ENCODE measurements around the gene RANBP3.
A peak's percentile ranks its signal among the peaks of the same experiment; 100 is the strongest.

The RANBP3 gene

DNA sequence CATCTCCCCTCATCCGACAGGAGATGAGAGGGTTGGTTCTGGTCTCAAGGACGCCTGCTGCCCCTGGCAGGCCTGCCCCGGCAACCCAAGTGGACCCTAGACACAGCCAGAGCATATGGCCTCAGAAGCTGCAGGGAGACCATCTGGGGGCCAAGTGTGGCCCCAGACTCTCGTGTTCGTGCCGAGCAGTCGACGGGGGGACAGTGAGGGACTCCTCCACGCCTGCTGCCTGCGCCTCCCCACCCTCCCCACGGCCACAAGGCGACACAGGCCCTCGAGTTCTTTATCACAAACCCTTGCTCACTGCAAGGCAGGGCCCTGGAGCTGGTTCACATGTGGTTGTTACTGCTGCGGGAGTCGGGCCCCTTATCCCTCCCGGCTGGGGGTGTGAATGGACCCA lies 54.6 kb downstream of the RANBP3 start:
- no peak for DNase-seq

DNA sequence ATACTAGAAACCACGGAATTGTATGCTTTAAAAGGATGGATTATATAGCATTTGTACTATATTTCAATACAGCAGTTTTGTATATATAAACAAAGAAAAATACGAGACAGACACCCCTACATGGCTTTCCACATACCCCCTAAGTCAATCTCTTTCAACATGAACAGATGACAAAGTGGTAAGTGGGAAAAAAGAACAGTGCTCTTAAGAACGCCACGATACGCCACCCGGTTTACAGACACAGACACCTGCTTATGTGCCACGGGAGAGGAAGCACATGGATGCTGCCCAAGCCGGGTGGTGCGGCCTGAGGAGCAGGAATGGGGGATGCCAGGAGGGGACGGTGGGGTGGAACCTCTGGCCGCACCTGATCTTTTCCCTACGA lies 55.8 kb downstream of the RANBP3 start:
- DNase-seq = no peak

DNA sequence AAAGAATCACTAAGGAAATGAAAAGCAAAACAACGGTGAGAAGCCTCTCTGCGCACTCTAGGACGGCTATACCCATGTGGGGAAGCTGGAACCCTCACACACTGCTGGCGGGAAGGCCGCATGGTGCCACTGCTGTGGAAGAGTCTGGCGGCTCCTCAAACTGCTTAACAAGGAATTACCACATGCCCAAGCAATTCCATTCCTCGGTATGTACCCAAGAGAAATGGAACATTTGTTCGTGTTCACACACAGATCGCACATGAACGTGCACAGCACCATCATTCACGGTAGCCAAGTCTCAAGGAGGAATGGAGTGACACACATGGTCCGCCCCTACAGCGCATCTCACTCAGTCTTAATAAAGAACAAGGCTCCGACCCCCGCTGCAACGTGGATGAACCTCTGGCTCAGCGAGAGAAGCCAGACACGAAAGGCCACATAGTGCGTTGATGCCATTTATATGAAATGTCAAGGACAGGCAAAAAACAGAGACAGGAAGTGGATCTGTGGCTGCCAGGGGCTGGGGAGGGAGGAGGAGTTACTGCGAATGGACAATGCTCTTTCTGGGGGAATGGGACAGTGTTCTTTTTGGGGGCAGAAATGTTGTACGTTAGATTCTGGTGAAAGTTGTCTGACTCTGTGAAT lies 56.3 kb downstream of the RANBP3 start:
- DNase-seq = no peak

DNA sequence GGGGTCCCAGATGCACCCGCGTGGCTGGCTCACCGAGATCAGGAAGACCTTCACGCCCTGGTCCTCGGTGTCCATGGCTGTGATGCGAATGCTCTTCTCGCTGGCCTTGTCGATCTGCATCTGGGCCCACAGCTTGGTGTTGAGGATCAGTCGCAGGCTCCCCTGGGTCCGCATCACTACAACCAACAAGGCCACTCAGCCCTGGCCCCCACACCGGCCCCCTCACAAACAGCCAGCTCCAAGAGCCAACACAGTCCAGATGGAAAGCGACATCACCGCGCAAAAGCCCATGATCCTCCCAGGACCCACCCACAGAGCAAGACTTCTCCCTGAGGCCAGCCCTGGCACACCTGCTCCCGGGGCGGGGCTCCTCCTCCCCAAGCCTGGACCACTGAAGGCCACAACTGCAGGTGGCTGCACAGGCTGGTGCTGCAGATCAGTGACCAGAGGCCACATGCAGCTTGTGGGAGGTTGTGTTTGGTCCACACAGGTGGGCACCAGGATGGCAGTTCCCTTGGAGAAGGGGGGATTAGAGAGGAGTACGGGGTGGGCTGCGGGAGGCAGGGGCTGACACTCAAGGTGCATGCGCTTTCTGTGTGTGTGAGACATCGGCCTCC lies 59.4 kb downstream of the RANBP3 start:
- no peak for DNase-seq

GRCh38 chr19:5917431-5918107 lies 60.4 kb downstream of the RANBP3 start:
- no peak for DNase-seq

GRCh38 chr19:5916181-5916708 lies 61.7 kb downstream of the RANBP3 start:
- no peak for DNase-seq

DNA sequence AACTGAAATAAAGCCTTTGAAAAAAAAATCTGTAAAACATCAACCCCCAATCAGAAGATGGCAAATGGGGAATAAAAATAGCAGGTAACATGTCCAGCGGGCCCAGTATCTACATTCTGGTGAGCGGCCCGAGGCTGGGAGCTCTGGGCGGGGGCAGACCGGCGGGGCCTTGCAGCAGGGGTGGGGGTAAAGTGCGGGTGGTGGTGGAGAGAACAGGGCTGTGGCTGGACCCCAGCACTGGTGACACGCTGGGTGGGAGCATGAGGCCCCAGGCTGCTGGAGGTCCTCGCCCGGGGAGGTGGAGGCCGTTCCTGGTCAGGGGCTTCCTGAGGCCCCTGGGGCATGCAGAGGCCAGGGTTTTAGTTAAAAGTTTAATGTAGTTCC lies 62.2 kb downstream of the RANBP3 start:
- no peak for DNase-seq

DNA sequence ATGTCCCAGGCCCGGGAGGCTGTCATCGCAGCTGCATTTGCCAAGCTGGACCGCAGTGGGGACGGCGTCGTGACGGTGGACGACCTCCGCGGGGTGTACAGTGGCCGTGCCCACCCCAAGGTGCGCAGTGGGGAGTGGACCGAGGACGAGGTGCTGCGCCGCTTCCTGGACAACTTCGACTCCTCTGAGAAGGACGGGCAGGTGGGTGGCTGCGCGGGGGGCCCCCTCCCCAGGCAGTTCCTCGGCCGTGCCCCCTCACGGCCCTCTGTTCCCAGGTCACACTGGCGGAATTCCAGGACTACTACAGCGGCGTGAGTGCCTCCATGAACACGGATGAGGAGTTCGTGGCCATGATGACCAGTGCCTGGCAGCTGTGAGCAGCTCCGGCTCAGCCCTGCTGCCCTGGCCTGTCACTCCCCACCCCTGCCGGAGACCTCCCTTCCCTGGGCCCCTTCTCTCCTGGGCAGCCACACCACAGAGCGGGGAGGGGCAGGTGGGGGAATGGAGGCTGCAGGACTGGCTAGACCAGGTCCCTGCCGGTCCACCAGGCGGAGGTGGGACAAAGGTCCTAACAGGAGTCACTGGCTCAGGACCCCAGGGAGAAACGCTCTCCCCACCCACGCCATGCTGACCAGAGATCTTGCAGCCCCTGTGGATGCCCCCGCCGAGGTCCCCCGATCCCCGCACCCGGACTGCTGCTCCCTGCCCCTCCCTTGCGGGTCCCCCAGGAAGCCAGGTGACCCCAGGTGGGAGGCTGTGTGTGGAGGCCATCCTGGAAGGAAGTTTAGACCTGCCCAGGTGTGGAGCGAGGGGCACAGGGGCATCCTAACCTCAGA lies 62.8 kb downstream of the RANBP3 start:
- DNase-seq = no peak

DNA sequence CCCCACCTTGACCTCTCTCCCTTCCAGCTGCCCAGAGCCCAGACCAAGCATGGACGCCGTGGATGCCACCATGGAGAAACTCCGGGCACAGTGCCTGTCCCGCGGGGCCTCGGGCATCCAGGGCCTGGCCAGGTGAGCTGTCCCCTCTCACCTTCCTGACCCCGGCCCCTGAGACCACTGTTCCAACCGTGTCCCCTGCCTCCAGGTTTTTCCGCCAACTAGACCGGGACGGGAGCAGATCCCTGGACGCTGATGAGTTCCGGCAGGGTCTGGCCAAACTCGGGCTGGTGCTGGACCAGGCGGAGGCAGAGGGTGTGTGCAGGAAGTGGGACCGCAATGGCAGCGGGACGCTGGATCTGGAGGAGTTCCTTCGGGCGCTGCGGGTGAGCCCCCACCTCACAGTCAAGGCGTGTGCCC lies 63.6 kb downstream of the RANBP3 start:
- no peak for DNase-seq

DNA sequence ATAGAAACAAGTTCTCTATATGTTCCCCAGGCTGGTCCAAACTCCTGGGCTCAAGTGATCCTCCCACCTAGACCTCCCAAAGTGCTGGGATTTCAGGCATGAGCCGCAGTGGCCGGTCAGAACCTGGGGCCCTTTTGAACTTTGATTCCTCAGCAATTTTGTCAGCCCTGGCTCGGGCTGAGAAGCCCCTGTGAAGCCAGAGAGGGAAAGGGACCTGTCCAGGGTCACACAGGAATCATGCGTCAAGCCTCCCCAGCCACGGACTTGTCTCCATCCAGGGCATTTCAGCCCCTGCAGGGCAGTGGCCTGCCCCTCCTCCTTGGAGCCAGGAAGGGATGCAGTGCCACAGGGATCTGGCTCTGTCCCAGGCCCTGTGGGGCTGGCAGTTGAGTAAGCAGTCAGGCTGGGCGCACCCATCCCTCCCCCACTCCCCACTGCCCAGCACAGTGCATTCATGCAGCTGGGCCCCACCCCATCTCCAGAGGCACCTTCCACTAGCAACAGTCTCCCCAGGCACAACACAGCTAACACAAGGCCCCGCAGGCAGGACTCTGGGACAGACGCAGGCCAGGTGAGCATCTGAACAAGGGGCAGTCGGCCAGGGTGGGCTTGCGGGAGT lies 64.1 kb downstream of the RANBP3 start, which contains the start of gene CAPS:
Gene CAPS, plus strand, starts transcription at position 516 of the 619 bp plus-strand sequence. CDS start 153 bp downstream, outside the sequence.
- no peak for DNase-seq

- no peak for DNase-seq
Observed at GRCh38 chr19:5911366-5911765, 66.6 kb downstream of the RANBP3 start.

- no peak for DNase-seq
Observed at GRCh38 chr19:5910638-5910907, 67.4 kb downstream of the RANBP3 start.

DNA sequence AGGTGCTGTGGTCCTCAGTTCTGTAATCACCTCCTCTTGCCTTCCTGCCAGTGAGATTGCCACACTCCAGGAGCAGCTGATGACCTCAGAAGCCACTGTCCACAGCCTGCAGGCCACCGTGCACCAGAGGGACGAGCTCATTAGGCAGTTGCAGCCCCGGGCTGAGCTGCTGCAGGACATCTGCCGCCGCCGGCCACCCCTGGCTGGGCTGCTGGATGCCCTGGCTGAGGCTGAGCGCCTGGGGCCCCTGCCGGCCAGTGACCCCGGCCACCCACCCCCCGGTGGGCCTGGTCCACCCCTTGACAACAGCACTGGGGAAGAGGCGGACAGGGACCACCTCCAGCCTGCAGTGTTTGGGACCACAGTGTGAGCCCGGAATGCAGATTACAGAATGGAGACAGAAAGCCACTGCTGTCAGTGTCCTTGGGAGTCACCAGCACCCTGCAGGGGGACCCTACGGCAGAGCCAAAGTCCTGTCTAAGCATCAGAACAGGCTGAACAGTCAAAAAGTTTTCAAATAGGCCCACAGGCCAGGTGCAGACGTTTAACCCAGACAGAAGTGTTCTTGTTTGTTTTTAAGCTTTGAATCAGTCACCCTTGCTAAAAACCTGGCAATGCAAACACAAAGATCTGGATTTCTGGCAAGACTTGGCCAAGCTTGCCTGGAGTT lies 69.0 kb downstream of the RANBP3 start:
- no peak for DNase-seq

GRCh38 chr19:5907241-5907640 lies 70.7 kb downstream of the RANBP3 start:
- no peak for DNase-seq

- no peak for DNase-seq
Observed at GRCh38 chr19:5905114-5905778, 72.7 kb downstream of the RANBP3 start.

GRCh38 chr19:5904352-5905113 lies 73.4 kb downstream of the RANBP3 start, which contains the start of gene VMAC:
Gene VMAC (plus strand): TSS chr19:5904872. CDS start chr19:5904891, 19 bp downstream.
- peak; percentile 100 for DNase-seq

- DNase-seq = peak; percentile 95
Observed at GRCh38 chr19:5903624-5904351, 74.2 kb downstream of the RANBP3 start, which contains the start of gene NDUFA11. Gene NDUFA11 (minus strand): TSS chr19:5903790. CDS start chr19:5903708, 82 bp downstream.

DNA sequence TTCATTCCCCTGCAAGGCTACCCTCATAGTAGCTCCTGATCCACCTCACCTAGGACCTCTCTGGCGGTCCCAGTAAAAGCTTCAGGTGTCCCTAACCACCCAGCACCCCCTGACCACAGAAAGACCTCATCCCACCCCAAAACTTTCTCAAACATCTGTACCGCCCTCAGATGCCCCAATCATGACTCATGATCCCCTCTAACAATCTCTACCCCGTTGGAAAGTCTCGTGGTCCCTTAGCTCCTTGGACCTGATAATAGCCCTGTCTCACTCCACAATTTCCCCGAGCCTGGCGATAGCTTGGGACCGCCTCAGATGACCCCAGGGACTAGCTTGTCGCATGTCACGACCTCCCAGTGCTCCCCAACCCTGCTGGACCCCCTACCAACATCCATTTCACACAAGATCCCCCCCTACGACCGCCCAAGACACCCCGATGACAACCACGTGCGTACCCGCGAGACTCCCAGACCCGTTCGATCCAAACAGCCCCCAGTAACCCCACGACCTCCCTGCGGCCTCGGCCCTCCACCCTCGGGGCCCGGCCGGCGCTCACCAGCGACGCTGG lies 74.8 kb downstream of the RANBP3 start:
- no peak for DNase-seq

DNA sequence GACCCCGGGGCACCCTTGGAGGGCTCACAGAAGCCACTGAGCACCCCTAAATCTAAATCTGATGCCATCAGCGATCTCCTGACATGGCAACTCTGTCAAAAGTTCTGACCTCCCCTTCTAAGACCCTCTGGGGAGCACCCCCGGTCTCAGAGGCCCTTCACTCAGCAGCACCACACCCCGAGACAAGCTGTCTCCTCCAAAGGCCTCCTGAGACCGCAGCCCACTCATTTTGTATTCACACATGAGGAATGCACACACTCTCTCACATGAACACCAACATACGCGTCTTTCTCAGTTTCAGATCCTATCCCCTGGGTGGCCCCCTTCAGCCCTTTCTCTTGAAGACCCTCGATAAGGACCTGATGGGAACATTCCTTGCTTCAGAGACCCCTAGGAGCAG lies 77.0 kb downstream of the RANBP3 start:
- no peak for DNase-seq
